ENCODE data around the gene DGAT2L6. TPM values are rescaled to one million over a fixed set of nuclear protein-coding genes. Genes with fewer than 3 reads are reported as not detected.
"Not testable (repeated sequence)": the region's sequence is repeated elsewhere in the genome, so short reads cannot be mapped to it uniquely, and the experiment has no call there.

The DGAT2L6 gene
- total RNA-seq, 4 donors from 2014 or later, result not detected

DNA sequence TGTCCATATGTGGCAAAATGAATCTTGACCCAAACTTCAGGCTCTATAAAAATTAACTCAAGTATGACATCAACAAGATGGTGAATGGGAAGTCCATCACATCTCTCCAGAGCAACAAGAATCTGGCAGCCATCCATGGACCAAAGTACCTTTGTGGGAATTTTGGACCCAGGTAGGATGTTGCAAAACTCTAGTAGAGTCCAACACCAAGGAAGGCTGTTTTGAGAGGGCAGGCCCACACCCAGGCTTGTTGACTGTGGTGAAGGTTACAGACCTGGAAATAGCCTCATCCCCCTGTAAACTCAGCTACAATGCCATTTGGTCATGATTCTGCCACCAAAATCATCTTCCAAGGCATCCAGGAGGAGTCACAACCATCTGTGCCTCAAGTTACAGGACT is 12.9 kb downstream of the DGAT2L6 start:
- H3K4me1 ChIP-seq, result no peaks in the 10 kb centered on the region

DNA sequence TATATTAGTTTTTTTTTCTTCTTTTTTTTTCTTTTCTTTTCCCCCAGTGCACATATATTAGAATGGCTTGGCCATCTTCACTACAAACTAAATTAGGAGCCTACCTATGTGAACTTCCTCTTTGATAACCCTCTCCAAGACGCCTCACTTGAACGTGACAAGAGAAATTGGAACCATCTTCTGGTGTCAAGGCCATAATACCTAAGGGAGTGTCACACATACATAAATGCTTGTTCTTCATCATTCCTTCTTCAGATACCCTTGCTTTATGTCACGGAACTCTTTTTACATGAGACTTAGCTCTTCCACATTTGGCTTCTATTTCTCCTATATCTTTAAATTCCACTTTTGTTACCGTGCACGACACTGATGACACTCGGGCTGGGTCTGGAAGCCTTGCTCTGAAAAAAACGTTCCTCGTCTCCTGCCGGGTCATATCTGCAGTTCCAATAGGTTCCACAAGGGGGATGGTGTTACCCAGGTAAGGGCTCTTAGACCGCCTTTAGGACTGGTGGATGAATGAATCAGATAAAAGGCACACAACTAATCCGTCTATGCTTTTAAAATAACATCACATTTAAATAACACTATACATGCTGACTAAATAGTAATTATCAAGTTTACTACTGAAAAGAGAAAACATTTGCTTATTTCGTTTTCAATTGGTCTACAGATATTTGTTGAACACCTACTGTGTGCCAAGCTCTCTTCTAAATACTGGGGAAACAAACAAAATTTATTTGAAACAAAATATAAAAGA is 19.9 kb downstream of the DGAT2L6 start:
- no peak for TF ChIP-seq POLR2A (IDR thresholded peaks at IDR 0.05)
- TF ChIP-seq, protein P1, sequence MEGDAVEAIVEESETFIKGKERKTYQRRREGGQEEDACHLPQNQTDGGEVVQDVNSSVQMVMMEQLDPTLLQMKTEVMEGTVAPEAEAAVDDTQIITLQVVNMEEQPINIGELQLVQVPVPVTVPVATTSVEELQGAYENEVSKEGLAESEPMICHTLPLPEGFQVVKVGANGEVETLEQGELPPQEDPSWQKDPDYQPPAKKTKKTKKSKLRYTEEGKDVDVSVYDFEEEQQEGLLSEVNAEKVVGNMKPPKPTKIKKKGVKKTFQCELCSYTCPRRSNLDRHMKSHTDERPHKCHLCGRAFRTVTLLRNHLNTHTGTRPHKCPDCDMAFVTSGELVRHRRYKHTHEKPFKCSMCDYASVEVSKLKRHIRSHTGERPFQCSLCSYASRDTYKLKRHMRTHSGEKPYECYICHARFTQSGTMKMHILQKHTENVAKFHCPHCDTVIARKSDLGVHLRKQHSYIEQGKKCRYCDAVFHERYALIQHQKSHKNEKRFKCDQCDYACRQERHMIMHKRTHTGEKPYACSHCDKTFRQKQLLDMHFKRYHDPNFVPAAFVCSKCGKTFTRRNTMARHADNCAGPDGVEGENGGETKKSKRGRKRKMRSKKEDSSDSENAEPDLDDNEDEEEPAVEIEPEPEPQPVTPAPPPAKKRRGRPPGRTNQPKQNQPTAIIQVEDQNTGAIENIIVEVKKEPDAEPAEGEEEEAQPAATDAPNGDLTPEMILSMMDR (IDR thresholded peaks at IDR 0.05), result peak in 3 of 4 experiments; percentile 34 to 54 (median 39)
- intact Hi-C loops (cut with DNase I; ENCODE audit: low total_unique reads), result no loop called here
- DNase-seq, result peak; percentile 22 to 27

More for the DNA sequence above, 12.9 kb downstream of the DGAT2L6 start:
- intact Hi-C loops (cut with DNase I; ENCODE audit: low total_unique reads), result no loop called here
- Histone ChIP-seq H3K4me3 (no peak overlapping the region), H3K36me3 (no peaks in the 10 kb centered on the region), H3K27ac (no peak overlapping the region), H3K9me3 (no peaks in the 10 kb centered on the region), H3K27me3 (no peaks in the 10 kb centered on the region)
- TF ChIP-seq, protein P1 (IDR thresholded peaks at IDR 0.05), result no peak
- no peak for TF ChIP-seq POLR2A (IDR thresholded peaks at IDR 0.05)
- DNase-seq, result no peak

DNA sequence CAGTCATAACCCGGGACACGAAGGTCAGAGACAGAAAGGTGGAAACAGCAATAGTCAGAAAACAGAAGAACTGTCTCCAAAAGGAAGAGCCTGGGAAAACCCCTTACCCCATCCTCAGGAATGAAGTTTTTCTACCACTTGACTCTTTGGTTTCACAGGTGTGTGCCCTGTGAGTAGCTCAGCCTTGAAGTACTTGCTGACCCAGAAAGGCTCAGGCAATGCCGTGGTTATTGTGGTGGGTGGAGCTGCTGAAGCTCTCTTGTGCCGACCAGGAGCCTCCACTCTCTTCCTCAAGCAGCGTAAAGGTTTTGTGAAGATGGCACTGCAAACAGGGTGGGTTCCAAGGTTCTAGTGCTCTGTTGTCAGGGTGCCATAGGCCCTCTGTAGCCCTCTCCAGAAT is 24.4 kb downstream of the DGAT2L6 start:
- Histone ChIP-seq H3K27ac (no peak overlapping the region), H3K4me3 (no peak overlapping the region), H3K9me3 (no peaks in the 10 kb centered on the region), H3K36me3 (no peaks in the 10 kb centered on the region), H3K4me1 (no peaks in the 10 kb centered on the region), H3K27me3 (no peaks in the 10 kb centered on the region)
- no peak for TF ChIP-seq POLR2A (IDR thresholded peaks at IDR 0.05)
- TF ChIP-seq, protein P1 (IDR thresholded peaks at IDR 0.05), result no peak
- DNase-seq, result no peak
- intact Hi-C loops (cut with DNase I; ENCODE audit: low total_unique reads), result no loop called here

More for the DNA sequence above, 19.9 kb downstream of the DGAT2L6 start:
- no peaks in the 10 kb centered on the region for H3K27me3 ChIP-seq
- H3K9me3 ChIP-seq, result no peaks in the 10 kb centered on the region
- H3K36me3 ChIP-seq, result no peaks in the 10 kb centered on the region
- no peak overlapping the region for H3K27ac ChIP-seq
- no peaks in the 10 kb centered on the region for H3K4me1 ChIP-seq
- no peak overlapping the region for H3K4me3 ChIP-seq

DNA sequence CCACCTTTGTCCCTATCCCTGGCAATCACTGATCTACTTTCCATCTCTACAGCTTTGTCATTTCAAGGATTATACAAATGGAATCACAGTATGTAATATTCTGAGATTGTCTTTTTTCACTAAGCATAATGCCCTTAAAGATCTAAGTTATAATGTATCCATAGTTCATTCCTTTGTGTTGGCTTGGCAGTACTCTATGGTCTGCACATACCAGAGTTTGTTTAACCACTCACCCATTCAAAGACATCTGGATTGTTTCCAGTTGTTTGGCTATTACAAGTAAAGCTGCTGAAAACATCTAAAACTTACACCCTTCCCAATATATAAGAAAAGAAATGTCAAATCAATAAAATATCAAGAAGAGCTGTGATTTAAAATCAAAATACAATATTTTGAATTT is 31.2 kb downstream of the DGAT2L6 start:
- intact Hi-C loops (cut with DNase I; ENCODE audit: low total_unique reads), result no loop called here
- H3K27me3 ChIP-seq, result peaks cover 0 to 4% of the 10 kb centered on the region in 2 donors
- no peak overlapping the region for H3K4me3 ChIP-seq
- no peaks in the 10 kb centered on the region for H3K36me3 ChIP-seq
- no peak for DNase-seq
- no peak overlapping the region for H3K27ac ChIP-seq
- no peaks in the 10 kb centered on the region for H3K9me3 ChIP-seq
- no peaks in the 10 kb centered on the region for H3K4me1 ChIP-seq
- TF ChIP-seq, protein P1 (IDR thresholded peaks at IDR 0.05), result no peak
- no peak for TF ChIP-seq POLR2A (IDR thresholded peaks at IDR 0.05)

DNA sequence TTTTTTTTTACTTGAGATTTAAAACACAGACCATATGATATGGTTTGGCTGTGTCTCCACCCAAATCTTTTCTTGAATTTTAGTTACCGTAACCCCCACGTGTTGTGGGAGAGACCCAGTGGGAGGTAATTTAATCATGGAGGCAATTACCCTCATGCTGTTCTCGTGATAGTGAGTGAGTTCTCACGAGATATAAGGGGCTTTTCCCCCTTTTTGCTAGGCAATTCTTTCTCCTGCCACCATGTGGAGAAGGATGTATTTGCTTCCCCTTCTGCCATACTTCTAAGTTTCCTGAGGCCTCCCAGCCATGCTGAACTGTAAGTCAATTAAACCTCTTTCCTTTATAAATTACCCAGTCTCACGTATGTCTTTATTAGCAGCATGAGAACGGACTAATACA is 32.3 kb downstream of the DGAT2L6 start:
- H3K9me3 ChIP-seq; intact Hi-C loops (cut with DNase I; ENCODE audit: low total_unique reads); H3K27me3 ChIP-seq; H3K36me3 ChIP-seq; H3K4me3 ChIP-seq; DNase-seq; H3K27ac ChIP-seq; H3K4me1 ChIP-seq: not testable (repeated sequence)
